Gastrocnemius medialis (tissue), 4 donors: ENCODE data around the gene GARRE1. TPM values are rescaled to one million over a fixed set of nuclear protein-coding genes. Genes with fewer than 3 reads are reported as not detected.

Source experiments
- ATAC-seq, 2 donors: fragments of 150-250 bp; one replicate each; pipeline ENCODE4 v1.9.1; 2016
- DNase-seq, 2 donors: peaks; one replicate each; pipeline ENCODE4 v3.0.0-alpha.2; 2019
- H3K27ac ChIP-seq, 4 donors: fragments of 200-600 bp; sonication (generic); 1 replicate in 1 of 4; 2 replicates in 3 of 4; pipeline ENCODE4 v1.5.1; 2016 to 2018; ENCODE audit warnings: mild to moderate bottlenecking in 2 of 4, moderate library complexity in 1 of 4
- H3K27me3 ChIP-seq, 3 donors: fragments of 200-600 bp; sonication (generic) in 2 of 3; 1 replicate in 1 of 3; 2 replicates in 2 of 3; pipeline versions ENCODE4 v1.5.1 to v1.6.0; 2016 to 2019; ENCODE audit warnings: mild to moderate bottlenecking in 1 of 3, moderate library complexity in 1 of 3
- H3K36me3 ChIP-seq, 2 donors: fragments of 200-600 bp; sonication (generic) in 1 of 2; one replicate each; pipeline ENCODE4 v1.5.1; 2017 to 2018
- H3K4me1 ChIP-seq, 2 donors: fragments of 200-600 bp; sonication (generic) in 1 of 2; one replicate each; pipeline ENCODE4 v1.5.1; 2016 to 2017; ENCODE audit warnings: mild to moderate bottlenecking in 2 of 2
- H3K4me3 ChIP-seq, 4 donors: fragments of 200-600 bp; sonication (generic) in 3 of 4; 1 replicate in 1 of 4; 2 replicates in 3 of 4; pipeline ENCODE4 v1.5.1; 2016 to 2019; ENCODE audit warnings: mild to moderate bottlenecking in 2 of 4
- H3K9me3 ChIP-seq, 3 donors: fragments of 200-600 bp; sonication (generic) in 2 of 3; 1 replicate in 1 of 3; 2 replicates in 2 of 3; pipeline ENCODE4 v1.5.1; 2016 to 2019
- CTCF ChIP-seq, 5 experiments: fragments of 450-650 bp in 3 of 5; fragments of 200-600 bp in 2 of 5; sonication (generic) in 2 of 5; IDR thresholded peaks in 4 of 5; conservative IDR thresholded peaks in 1 of 5; 1 replicate in 4 of 5; 2 replicates in 1 of 5; pipeline ENCODE4 v1.5.1; 2016 to 2019; ENCODE audit warnings: antibody characterized with exemption in 5 of 5, mild to moderate bottlenecking in 3 of 5, moderate library complexity in 3 of 5
- POLR2A ChIP-seq, 2 donors: fragments of 450-650 bp; IDR thresholded peaks; one replicate each; pipeline ENCODE4 v1.6.1; 2017; ENCODE audit warnings: antibody characterized with exemption in 2 of 2, mild to moderate bottlenecking in 2 of 2, moderate library complexity in 2 of 2
- in situ Hi-C, 4 donors: fragments of 200-750 bp; cut with MboI; loops; one replicate each; pipeline versions ENCODE4 v1.15.0 to v1.8.0; 2017; ENCODE audit warnings: low sequenced_read_pairs in 4 of 4
- intact Hi-C: fragments of 100-400 bp; cut with DNase I; formaldehyde crosslinking; loops from one replicate; pipeline ENCODE4 v1.15.1; 2023; ENCODE audit warnings: low total_unique reads
- total RNA-seq, 4 donors: library from RNA; depleted of rRNA; stranded (reverse); fragments of >200 nt; gene quantifications; one replicate each; pipeline versions ENCODE4 v1.1.0 to v1.2.3, GENCODE V29; 2016

GARRE1 gene
- total RNA-seq, 4 donors from 2014 or later = 21.8 to 34.3 (median 24.8) TPM

GRCh38 chr19:34273121-34273520 is 18.8 kb downstream of the GARRE1 start:
- in situ Hi-C loops = no loop called here
- TF ChIP-seq POLR2A (IDR thresholded peaks at IDR 0.05) (no peak), CTCF (IDR thresholded peaks at IDR 0.05 in 4 of 5, conservative IDR thresholded peaks at IDR 0.05 in 1 of 5) (no peak)
- Histone ChIP-seq H3K4me3 (no peak overlapping the region), H3K27me3 (no peaks in the 10 kb centered on the region), H3K4me1 (peaks cover 66 to 74% of the 10 kb centered on the region in 2 donors), H3K36me3 (no peaks in the 10 kb centered on the region), H3K9me3 (no peaks in the 10 kb centered on the region), H3K27ac (peak overlapping the region; percentile 74 to 84 (median 82))
- no peak for DNase-seq
- ATAC-seq = peak in 1 of 2 donors; percentile 48
- intact Hi-C loops = no loop called here

GRCh38 chr19:34274284-34274826 is 20.0 kb downstream of the GARRE1 start:
- in situ Hi-C loops (no loop called here), intact Hi-C loops (no loop called here)
- no peaks in the 10 kb centered on the region for H3K27me3 ChIP-seq
- peaks cover 60 to 69% of the 10 kb centered on the region in 2 donors for H3K4me1 ChIP-seq
- peak overlapping the region; percentile 74 to 84 (median 82) for H3K27ac ChIP-seq
- no peak overlapping the region for H3K4me3 ChIP-seq
- no peaks in the 10 kb centered on the region for H3K36me3 ChIP-seq
- no peak for DNase-seq
- TF ChIP-seq POLR2A (IDR thresholded peaks at IDR 0.05) (no peak), CTCF (IDR thresholded peaks at IDR 0.05 in 4 of 5, conservative IDR thresholded peaks at IDR 0.05 in 1 of 5) (no peak)
- no peaks in the 10 kb centered on the region for H3K9me3 ChIP-seq
- ATAC-seq = no peak

GRCh38 chr19:34274827-34275625 is 20.7 kb downstream of the GARRE1 start:
- ATAC-seq = no peak
- Histone ChIP-seq H3K4me1 (peaks cover 55 to 63% of the 10 kb centered on the region in 2 donors), H3K4me3 (no peak overlapping the region)

GRCh38 chr19:34275705-34276104 is 21.4 kb downstream of the GARRE1 start:
- DNase-seq (no peak), ATAC-seq (no peak)
- in situ Hi-C loops = no loop called here
- peaks cover 49 to 57% of the 10 kb centered on the region in 2 donors for H3K4me1 ChIP-seq
- no peak for TF ChIP-seq CTCF (IDR thresholded peaks at IDR 0.05 in 4 of 5, conservative IDR thresholded peaks at IDR 0.05 in 1 of 5)
- TF ChIP-seq POLR2A (IDR thresholded peaks at IDR 0.05) = no peak
- intact Hi-C loops = no loop called here
- H3K27ac ChIP-seq = peak overlapping the region in 1 of 4 donors; percentile 84
- H3K36me3 ChIP-seq = no peaks in the 10 kb centered on the region
- H3K4me3 ChIP-seq = no peak overlapping the region
- no peaks in the 10 kb centered on the region for H3K27me3 ChIP-seq
- H3K9me3 ChIP-seq = no peaks in the 10 kb centered on the region

More at GRCh38 chr19:34274827-34275625, 20.7 kb downstream of the GARRE1 start:
- no peaks in the 10 kb centered on the region for H3K9me3 ChIP-seq
- no peaks in the 10 kb centered on the region for H3K36me3 ChIP-seq
- TF ChIP-seq CTCF (IDR thresholded peaks at IDR 0.05 in 4 of 5, conservative IDR thresholded peaks at IDR 0.05 in 1 of 5) (no peak), POLR2A (IDR thresholded peaks at IDR 0.05) (no peak)
- no peaks in the 10 kb centered on the region for H3K27me3 ChIP-seq
- peak overlapping the region in 3 of 4 donors; percentile 81 to 84 (median 82) for H3K27ac ChIP-seq
- intact Hi-C loops = no loop called here
- DNase-seq = no peak
- in situ Hi-C loops = no loop called here
